Transverse colon (tissue), 3 donors: ENCODE measurements around the gene XRCC4.

Source experiments
- EP300 ChIP-seq: sonication (generic); formaldehyde crosslinking; IDR thresholded peaks from one replicate; pipeline ENCODE4 v1.6.1; 2017; ENCODE audit warnings: antibody characterized with exemption, low read depth
- TF ChIP-seq, protein P1 (sequence below), 5 experiments: fragments of 200-600 bp in 3 of 5; fragments of 450-650 bp in 2 of 5; sonication (generic) in 3 of 5; IDR thresholded peaks; 1 replicate in 2 of 5; 2 replicates in 3 of 5; pipeline ENCODE4 v1.5.1; 2016 to 2017; ENCODE audit warnings: antibody characterized with exemption in 5 of 5, inconsistent platforms in 3 of 5, mild to moderate bottlenecking in 2 of 5, moderate library complexity in 1 of 5

DNA sequence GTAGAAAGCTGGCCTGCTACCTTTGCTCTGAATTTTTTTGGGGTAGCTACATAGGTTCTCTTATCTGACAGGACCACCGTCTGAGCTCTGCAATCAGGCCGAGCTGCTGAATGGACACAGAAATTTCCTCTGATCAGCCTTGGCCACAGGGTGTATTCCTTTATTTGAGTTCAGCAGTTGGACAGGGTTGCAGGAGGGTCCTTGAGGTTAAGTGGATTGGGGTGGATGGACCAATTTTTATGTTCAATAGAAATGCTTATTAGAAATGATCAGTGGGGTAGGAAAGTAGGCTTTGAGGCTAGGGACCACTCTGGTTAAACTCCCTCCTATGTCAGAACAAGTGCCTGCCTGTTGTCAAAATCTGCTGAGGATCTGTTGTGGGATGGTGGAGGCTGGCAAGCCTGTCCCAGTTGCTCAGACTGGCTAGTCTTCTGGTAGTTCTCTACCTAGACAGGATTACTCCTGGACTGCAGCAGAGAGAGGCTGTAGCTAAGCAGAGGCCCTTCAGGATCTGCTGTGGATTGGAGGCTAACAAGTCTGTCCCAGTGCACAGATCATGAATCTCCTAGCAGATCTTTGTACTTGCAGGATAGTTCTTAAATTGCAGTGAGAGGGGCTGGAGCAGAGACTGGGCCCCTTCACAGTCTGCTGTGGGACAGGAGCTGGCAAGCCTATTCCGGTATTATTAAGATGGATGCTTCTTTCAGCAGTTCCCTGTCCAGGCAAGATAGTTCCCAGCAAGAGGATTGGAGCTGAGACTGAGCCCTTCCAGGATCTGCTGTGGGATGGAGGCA, 18.0 kb downstream of the XRCC4 start:
- TF ChIP-seq, protein P1, sequence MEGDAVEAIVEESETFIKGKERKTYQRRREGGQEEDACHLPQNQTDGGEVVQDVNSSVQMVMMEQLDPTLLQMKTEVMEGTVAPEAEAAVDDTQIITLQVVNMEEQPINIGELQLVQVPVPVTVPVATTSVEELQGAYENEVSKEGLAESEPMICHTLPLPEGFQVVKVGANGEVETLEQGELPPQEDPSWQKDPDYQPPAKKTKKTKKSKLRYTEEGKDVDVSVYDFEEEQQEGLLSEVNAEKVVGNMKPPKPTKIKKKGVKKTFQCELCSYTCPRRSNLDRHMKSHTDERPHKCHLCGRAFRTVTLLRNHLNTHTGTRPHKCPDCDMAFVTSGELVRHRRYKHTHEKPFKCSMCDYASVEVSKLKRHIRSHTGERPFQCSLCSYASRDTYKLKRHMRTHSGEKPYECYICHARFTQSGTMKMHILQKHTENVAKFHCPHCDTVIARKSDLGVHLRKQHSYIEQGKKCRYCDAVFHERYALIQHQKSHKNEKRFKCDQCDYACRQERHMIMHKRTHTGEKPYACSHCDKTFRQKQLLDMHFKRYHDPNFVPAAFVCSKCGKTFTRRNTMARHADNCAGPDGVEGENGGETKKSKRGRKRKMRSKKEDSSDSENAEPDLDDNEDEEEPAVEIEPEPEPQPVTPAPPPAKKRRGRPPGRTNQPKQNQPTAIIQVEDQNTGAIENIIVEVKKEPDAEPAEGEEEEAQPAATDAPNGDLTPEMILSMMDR (IDR thresholded peaks at IDR 0.05): no peak
- no peak for TF ChIP-seq EP300
